ENCODE measurements around the gene U2AF2.

GRCh38 chr19:55667006-55667381 is 12.2 kb downstream of the U2AF2 start:
- TF ChIP-seq EZH2phosphoT487 (IDR thresholded peaks at IDR 0.05; ENCODE audit: insufficient read depth, low read depth) (no peak), EZH2 (IDR thresholded peaks at IDR 0.05; ENCODE audit: insufficient read depth, poor library complexity, severe bottlenecking) (no peak)

Measured in GM23248 (cell line).